OCI-LY7 (cell line): ENCODE results near the gene CPEB4. TPM values are rescaled to one million over a fixed set of nuclear protein-coding genes. Genes with fewer than 3 reads are reported as not detected.
A peak's percentile ranks its signal among the peaks of the same experiment; 100 is the strongest.

Experiments used
- BruUV-seq: library from RNA; stranded (reverse); fragments of 400-500 nt; replicated peaks from 2 replicates; lab custom pipeline; 2021; lab: Mats Ljungman, UMichigan
- CTCF ChIA-PET: fragments of 300-600 bp; sonication (Branson Sonifier 250); formaldehyde crosslinking; loops from one replicate; lab custom pipeline; 2022; ENCODE audit warnings: antibody characterized with exemption; ENCODE audit not compliant: unreplicated experiment; lab: Charles Lee
- POLR2A ChIA-PET: fragments of 300-600 bp; sonication (Branson Sonifier 250); formaldehyde crosslinking; loops from one replicate; lab custom pipeline; 2022; ENCODE audit warnings: antibody characterized with exemption; lab: Charles Lee
- DNase-seq: peaks from one replicate; pipeline ENCODE4 v3.0.0-alpha.2; 2015; ENCODE audit warnings: low spot score
- H2AFZ ChIP-seq: fragments of 200-600 bp; sonication (generic), shearing (Covaris generic); 2 replicates; pipeline ENCODE4 v1.6.1; 2014; ENCODE audit warnings: mild to moderate bottlenecking, antibody characterized with exemption, low read length, moderate library complexity
- H3K27ac ChIP-seq: fragments of 200-600 bp; sonication (generic); 2 replicates; pipeline ENCODE4 v1.5.1; 2014; ENCODE audit warnings: mixed run types, low read depth, mild to moderate bottlenecking, moderate library complexity, low read length, inconsistent platforms; ENCODE audit not compliant: poor library complexity, severe bottlenecking
- H3K36me3 ChIP-seq: fragments of 200-600 bp; sonication (generic); 2 replicates; pipeline ENCODE4 v1.6.1; 2014; ENCODE audit warnings: mild to moderate bottlenecking, antibody characterized with exemption, low read length, moderate library complexity, mixed read lengths; ENCODE audit not compliant: insufficient read depth
- H3K4me1 ChIP-seq: fragments of 200-600 bp; sonication (generic); 2 replicates; pipeline ENCODE4 v1.5.1; 2014; ENCODE audit warnings: mild to moderate bottlenecking, low read length; ENCODE audit not compliant: insufficient read depth, poor library complexity, severe bottlenecking
- H3K4me2 ChIP-seq: fragments of 200-600 bp; sonication (generic); 2 replicates; pipeline ENCODE4 v1.6.1; 2014; ENCODE audit warnings: mild to moderate bottlenecking, low read length
- H3K4me3 ChIP-seq: fragments of 200-600 bp; sonication (generic); 2 replicates; pipeline ENCODE4 v1.5.1; 2014; ENCODE audit warnings: mild to moderate bottlenecking, low read depth, low read length; ENCODE audit not compliant: poor library complexity, severe bottlenecking
- H3K79me2 ChIP-seq: fragments of 200-600 bp; sonication (generic); 2 replicates; pipeline ENCODE4 v1.6.1; 2016; ENCODE audit warnings: low read depth, mild to moderate bottlenecking, low read length, moderate library complexity, mixed read lengths; ENCODE audit not compliant: insufficient read depth
- H3K9me2 ChIP-seq: fragments of 200-600 bp; sonication (generic); 2 replicates; pipeline ENCODE4 v1.6.1; 2016; ENCODE audit warnings: mild to moderate bottlenecking, low read length, mixed read lengths; ENCODE audit not compliant: insufficient read depth
- H3K9me3 ChIP-seq: fragments of 200-600 bp; sonication (generic); 2 replicates; pipeline ENCODE4 v1.6.1; 2014; ENCODE audit warnings: mild to moderate bottlenecking, mixed run types, low read length, mixed read lengths
- H4K20me1 ChIP-seq: fragments of 200-600 bp; sonication (generic); 2 replicates; pipeline ENCODE4 v1.6.1; 2014; ENCODE audit warnings: mild to moderate bottlenecking, antibody characterized with exemption, low read length, moderate library complexity, mixed read lengths; ENCODE audit not compliant: insufficient read depth
- CTCF ChIP-seq: fragments of 200-600 bp; sonication (generic); conservative IDR thresholded peaks from 2 replicates; pipeline ENCODE4 v1.5.1; 2014; ENCODE audit warnings: mild to moderate bottlenecking, antibody characterized with exemption, low read length, moderate library complexity, mixed read lengths
- EZH2phosphoT487 ChIP-seq: fragments of 200-600 bp; sonication (generic); IDR thresholded peaks from 2 replicates; pipeline ENCODE4 v1.6.1; 2018; ENCODE audit warnings: low read depth, borderline replicate concordance, mild to moderate bottlenecking, mixed run types, antibody characterized with exemption, low read length, moderate library complexity, mixed read lengths
- intact Hi-C: fragments of 100-400 bp; cut with micrococcal nuclease; formaldehyde crosslinking; loops from one replicate; pipeline ENCODE4 v1.10.0; 2022; ENCODE audit not compliant: unreplicated experiment
- total RNA-seq, 2 experiments: library from RNA; depleted of rRNA in 1 of 2; stranded (reverse); fragments of >200 nt in 1 of 2; shearing (Covaris generic) in 1 of 2; gene quantifications; 2 replicates each; pipeline ENCODE4 v1.2.3, GENCODE V29; 2014 to 2022

The CPEB4 gene
- total RNA-seq, 2 experiments from 2014 or later, result 12.6 to 31.8 TPM

DNA sequence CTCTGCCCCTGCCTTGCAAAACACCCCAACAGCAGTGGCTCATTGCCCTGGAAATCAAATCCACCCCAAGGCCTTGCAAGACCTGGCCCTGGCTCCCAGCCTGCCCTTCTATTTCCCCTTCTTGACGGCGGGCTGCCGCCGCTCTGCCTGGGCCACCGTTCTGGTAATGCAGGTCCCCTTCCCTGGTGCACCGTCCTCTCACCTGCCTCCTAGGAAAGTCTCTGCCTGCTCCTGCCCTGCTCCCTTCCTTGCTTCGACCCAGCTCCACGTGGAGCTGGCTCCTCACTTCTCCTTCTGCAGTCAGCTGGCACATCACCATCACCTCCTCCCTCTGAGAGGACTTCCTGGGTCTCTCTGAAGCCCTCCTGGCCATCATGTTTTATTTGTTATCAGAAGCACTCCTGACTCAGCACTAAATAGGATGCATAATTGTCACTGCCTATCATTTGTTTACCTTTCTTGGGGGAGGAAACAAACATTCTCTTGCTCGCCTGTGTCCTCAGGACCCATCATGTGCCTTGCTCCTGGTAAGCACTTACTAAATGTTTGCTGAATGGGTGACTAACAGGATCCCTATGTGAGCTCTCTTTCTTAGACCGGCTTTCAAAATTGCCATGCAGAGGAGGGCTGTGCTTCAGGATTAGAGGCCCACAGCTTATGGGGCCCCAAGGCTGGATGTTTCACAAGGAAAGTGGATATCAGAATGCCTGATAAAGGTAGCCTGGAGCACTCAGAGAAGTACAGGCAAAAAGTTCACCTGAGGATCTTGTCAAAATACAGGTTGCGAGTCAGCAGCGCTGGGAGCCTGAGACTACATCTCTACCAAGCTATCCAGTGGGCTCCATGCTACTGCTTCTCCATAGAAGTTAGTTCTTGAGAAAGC is 81.3 kb downstream of the CPEB4 start:
- no peak overlapping the region for H3K4me3 ChIP-seq
- no peaks in the 10 kb centered on the region for H3K36me3 ChIP-seq
- H2AFZ ChIP-seq, result no peak overlapping the region
- intact Hi-C loops, result loop anchor here (5.0 kb wide), 1 partner anchor 42 kb away; no protein-coding TSS in a partner anchor
- DNase-seq, result no peak
- H3K4me1 ChIP-seq, result peaks cover 29% of the 10 kb centered on the region
- H3K9me3 ChIP-seq, result no peaks in the 10 kb centered on the region
- H3K79me2 ChIP-seq, result no peaks in the 10 kb centered on the region
- CTCF ChIA-PET, result no interaction called here
- BruUV-seq, result no TSS peak
- H4K20me1 ChIP-seq, result no peaks in the 10 kb centered on the region
- no peaks in the 10 kb centered on the region for H3K9me2 ChIP-seq
- TF ChIP-seq EZH2phosphoT487, result no peak
- no peak for TF ChIP-seq CTCF
- no peak overlapping the region for H3K4me2 ChIP-seq
- H3K27ac ChIP-seq, result no peak overlapping the region
- POLR2A ChIA-PET, result no interaction called here

DNA sequence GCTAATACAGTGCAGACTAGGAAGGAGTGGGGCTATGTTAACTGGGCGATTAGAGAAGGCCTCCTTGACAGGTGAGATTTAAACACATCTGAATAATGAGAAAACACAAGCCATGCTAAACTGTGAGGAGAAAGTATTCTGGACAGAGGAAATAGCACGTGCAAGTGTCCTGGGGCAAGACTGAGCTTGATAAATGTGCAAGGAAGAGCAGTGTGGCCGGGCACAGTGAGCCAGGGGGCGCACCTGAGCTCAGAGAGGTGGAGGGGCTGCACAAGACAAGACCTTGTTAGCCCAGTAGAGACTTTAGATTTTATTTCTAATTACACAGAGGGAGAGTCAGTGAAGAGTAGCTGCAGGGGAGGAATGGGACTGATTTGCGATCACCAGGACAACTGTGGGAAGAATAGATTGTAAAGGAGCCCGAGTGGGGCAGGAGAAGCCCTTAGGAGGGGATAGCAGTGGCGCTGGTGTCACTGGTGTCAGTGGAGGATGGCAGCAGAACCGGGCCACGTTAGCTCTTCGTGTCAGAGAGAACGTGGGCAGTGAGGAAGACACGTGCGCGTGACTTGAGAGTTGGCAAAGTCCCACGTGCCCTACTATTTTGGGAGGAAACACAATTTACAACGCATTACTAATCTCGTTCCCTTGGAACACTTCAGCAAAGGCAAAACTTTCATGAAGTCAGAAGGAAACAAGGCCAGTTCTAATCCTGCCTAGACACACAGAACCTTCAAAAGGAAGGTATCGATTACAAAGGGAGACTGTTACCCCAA is 82.9 kb downstream of the CPEB4 start:
- ChIA-PET CTCF (interaction anchor here (0.6 to 1.3 kb wide), 5 partner anchors 19 to 361 kb away, joined by 3 to 4 read pairs (median 3); no protein-coding TSS in a partner anchor), POLR2A (interaction anchor here (0.6 to 0.8 kb wide), 2 partner anchors 34 to 39 kb away, joined by 3 to 4 read pairs; no protein-coding TSS in a partner anchor)
- H2AFZ ChIP-seq, result peak overlapping the region; percentile 65; the same call in 1 of the 2 replicates
- no peaks in the 10 kb centered on the region for H3K9me2 ChIP-seq
- BruUV-seq, result no TSS peak
- TF ChIP-seq CTCF, result peak; percentile 67
- no peak for TF ChIP-seq EZH2phosphoT487
- no peaks in the 10 kb centered on the region for H4K20me1 ChIP-seq
- H3K27ac ChIP-seq, result peak overlapping the region; percentile 2
- peak overlapping the region; percentile 23 for H3K4me2 ChIP-seq
- peaks cover 29% of the 10 kb centered on the region for H3K4me1 ChIP-seq
- intact Hi-C loops, result loop anchor here (5.0 kb wide), 1 partner anchor 44 kb away; no protein-coding TSS in a partner anchor
- no peaks in the 10 kb centered on the region for H3K9me3 ChIP-seq
- H3K36me3 ChIP-seq, result no peaks in the 10 kb centered on the region
- no peak overlapping the region for H3K4me3 ChIP-seq
- no peaks in the 10 kb centered on the region for H3K79me2 ChIP-seq
- DNase-seq, result peak; percentile 22
